ACC112 (cell line): ENCODE measurements around the gene ADGRG3.

Experiments used
- H2AFZ ChIP-seq: fragments of 200-600 bp; sonication (generic); one replicate; pipeline ENCODE4 v1.6.0; 2017; ENCODE audit warnings: antibody characterized with exemption, low read length; ENCODE audit not compliant: unreplicated experiment
- H3K27ac ChIP-seq: fragments of 200-600 bp; sonication (generic); 2 replicates; pipeline ENCODE4 v1.5.1; 2014; ENCODE audit warnings: low read depth, mild to moderate bottlenecking, antibody characterized with exemption, low read length, moderate library complexity
- H3K27me3 ChIP-seq: fragments of 200-600 bp; sonication (generic); 2 replicates; pipeline ENCODE4 v1.6.1; 2014; ENCODE audit warnings: mild to moderate bottlenecking, antibody characterized with exemption, low read length, moderate library complexity, mixed read lengths; ENCODE audit not compliant: insufficient read depth
- H3K36me3 ChIP-seq: fragments of 200-600 bp; sonication (generic); 2 replicates; pipeline ENCODE4 v1.6.1; 2016; ENCODE audit warnings: mild to moderate bottlenecking, antibody characterized with exemption, low read length, moderate library complexity, mixed read lengths; ENCODE audit not compliant: insufficient read depth
- H3K4me1 ChIP-seq: fragments of 200-600 bp; sonication (generic); one replicate; pipeline ENCODE4 v1.6.1; 2016; ENCODE audit warnings: low read length, mixed read lengths; ENCODE audit not compliant: insufficient read depth, unreplicated experiment, control insufficient read depth
- H3K4me3 ChIP-seq: fragments of 200-600 bp; sonication (generic); 2 replicates; pipeline ENCODE4 v1.5.1; 2014; ENCODE audit warnings: mild to moderate bottlenecking, low read depth, low read length
- H3K79me2 ChIP-seq: fragments of 200-600 bp; sonication (generic); one replicate; pipeline ENCODE4 v1.6.0; 2016; ENCODE audit warnings: low read length; ENCODE audit not compliant: control insufficient read depth, unreplicated experiment, insufficient read depth

ADGRG3 gene

GRCh38 chr16:57658130-57658877 is 9.8 kb upstream of the ADGRG3 start:
- Histone ChIP-seq H3K27me3 (no peaks in the 10 kb centered on the region), H3K36me3 (no peaks in the 10 kb centered on the region), H3K4me3 (no peak overlapping the region), H3K4me1 (no peaks in the 10 kb centered on the region), H2AFZ (no peak overlapping the region), H3K27ac (no peak overlapping the region), H3K79me2 (no peaks in the 10 kb centered on the region)

- no peaks in the 10 kb centered on the region for H3K4me1 ChIP-seq
- no peaks in the 10 kb centered on the region for H3K36me3 ChIP-seq
- H2AFZ ChIP-seq: no peak overlapping the region
- H3K79me2 ChIP-seq: no peaks in the 10 kb centered on the region
- no peak overlapping the region for H3K27ac ChIP-seq
- no peaks in the 10 kb centered on the region for H3K27me3 ChIP-seq
- no peak overlapping the region for H3K4me3 ChIP-seq
Observed at GRCh38 chr16:57658878-57659674, 9.0 kb upstream of the ADGRG3 start.

GRCh38 chr16:57660715-57661463 is 7.2 kb upstream of the ADGRG3 start:
- Histone ChIP-seq H3K4me1 (no peaks in the 10 kb centered on the region), H2AFZ (no peak overlapping the region), H3K79me2 (no peaks in the 10 kb centered on the region), H3K27ac (no peak overlapping the region), H3K4me3 (no peak overlapping the region), H3K27me3 (no peaks in the 10 kb centered on the region), H3K36me3 (no peaks in the 10 kb centered on the region)

- H3K27ac ChIP-seq: no peak overlapping the region
- H3K4me1 ChIP-seq: no peaks in the 10 kb centered on the region
- no peaks in the 10 kb centered on the region for H3K27me3 ChIP-seq
- H3K4me3 ChIP-seq: no peak overlapping the region
- H3K79me2 ChIP-seq: no peaks in the 10 kb centered on the region
- H3K36me3 ChIP-seq: no peaks in the 10 kb centered on the region
- no peak overlapping the region for H2AFZ ChIP-seq
Observed at GRCh38 chr16:57661510-57661909, 6.6 kb upstream of the ADGRG3 start.

- no peaks in the 10 kb centered on the region for H3K36me3 ChIP-seq
- no peaks in the 10 kb centered on the region for H3K27me3 ChIP-seq
- H2AFZ ChIP-seq: no peak overlapping the region
Observed at GRCh38 chr16:57661936-57662906, 5.9 kb upstream of the ADGRG3 start.

GRCh38 chr16:57663436-57663835 is 4.7 kb upstream of the ADGRG3 start:
- Histone ChIP-seq H3K79me2 (no peaks in the 10 kb centered on the region), H3K27me3 (no peaks in the 10 kb centered on the region), H3K4me3 (no peak overlapping the region), H2AFZ (no peak overlapping the region), H3K36me3 (no peaks in the 10 kb centered on the region), H3K4me1 (no peaks in the 10 kb centered on the region), H3K27ac (no peak overlapping the region)

More at GRCh38 chr16:57661936-57662906, 5.9 kb upstream of the ADGRG3 start:
- Histone ChIP-seq H3K4me1 (no peaks in the 10 kb centered on the region), H3K4me3 (no peak overlapping the region), H3K27ac (no peak overlapping the region), H3K79me2 (no peaks in the 10 kb centered on the region)

- H3K27ac ChIP-seq: no peak overlapping the region
- no peaks in the 10 kb centered on the region for H3K79me2 ChIP-seq
Observed at GRCh38 chr16:57663917-57664661, 4.0 kb upstream of the ADGRG3 start.

GRCh38 chr16:57664662-57665025 is 3.5 kb upstream of the ADGRG3 start:
- no peak overlapping the region for H2AFZ ChIP-seq
- H3K4me3 ChIP-seq: no peak overlapping the region
- H3K36me3 ChIP-seq: no peaks in the 10 kb centered on the region
- H3K27me3 ChIP-seq: no peaks in the 10 kb centered on the region
- no peaks in the 10 kb centered on the region for H3K79me2 ChIP-seq
- H3K27ac ChIP-seq: no peak overlapping the region
- no peaks in the 10 kb centered on the region for H3K4me1 ChIP-seq

More at GRCh38 chr16:57663917-57664661, 4.0 kb upstream of the ADGRG3 start:
- Histone ChIP-seq H3K4me1 (no peaks in the 10 kb centered on the region), H2AFZ (no peak overlapping the region), H3K36me3 (no peaks in the 10 kb centered on the region), H3K4me3 (no peak overlapping the region), H3K27me3 (no peaks in the 10 kb centered on the region)

GRCh38 chr16:57665541-57665940 is 2.6 kb upstream of the ADGRG3 start:
- H3K4me1 ChIP-seq: no peaks in the 10 kb centered on the region

More at GRCh38 chr16:57665541-57665940, 2.6 kb upstream of the ADGRG3 start:
- Histone ChIP-seq H3K27me3 (no peaks in the 10 kb centered on the region), H3K79me2 (no peaks in the 10 kb centered on the region), H2AFZ (no peak overlapping the region), H3K36me3 (no peaks in the 10 kb centered on the region), H3K27ac (no peak overlapping the region), H3K4me3 (no peak overlapping the region)
